Astrocyte (in vitro differentiated cells and primary cell): ENCODE results near the gene CPHXL. TPM values are rescaled to one million over a fixed set of nuclear protein-coding genes. Genes with fewer than 3 reads are reported as not detected.
A peak's percentile ranks its signal among the peaks of the same experiment; 100 is the strongest.

Experiments
- DNase-seq: peaks from one replicate; pipeline ENCODE4 v3.0.0-alpha.2; 2010; ENCODE audit warnings: low read depth
- FAIRE-seq: peaks from 2 replicates; lab custom pipeline; 2011; peaks lifted over from hg19 to GRCh38; lab: Jason Lieb, UNC
- H2AFZ ChIP-seq: 2 replicates; pipeline ENCODE4 v1.6.0; 2012; ENCODE audit warnings: low read depth, low read length, inconsistent platforms
- H3K27ac ChIP-seq: 2 replicates; pipeline ENCODE4 v1.5.1; 2011; ENCODE audit warnings: low read depth, low read length, inconsistent platforms
- H3K27me3 ChIP-seq: 2 replicates; pipeline ENCODE4 v1.6.0; 2011; ENCODE audit warnings: low read length, inconsistent platforms; ENCODE audit not compliant: insufficient read depth
- H3K36me3 ChIP-seq: 2 replicates; pipeline ENCODE4 v1.5.1; 2011; ENCODE audit warnings: low read length, inconsistent platforms; ENCODE audit not compliant: insufficient read depth
- H3K4me1 ChIP-seq: 2 replicates; pipeline ENCODE4 v1.5.1; 2011; ENCODE audit warnings: low read length, inconsistent platforms; ENCODE audit not compliant: insufficient read depth
- H3K4me2 ChIP-seq: 2 replicates; pipeline ENCODE4 v1.6.0; 2012; ENCODE audit warnings: low read length, inconsistent platforms
- H3K4me3 ChIP-seq: 2 replicates; pipeline ENCODE4 v1.5.1; 2011; ENCODE audit warnings: low read depth, mild to moderate bottlenecking, low read length, inconsistent platforms; ENCODE audit not compliant: insufficient read depth
- H3K79me2 ChIP-seq: 2 replicates; pipeline ENCODE4 v1.6.0; 2012; ENCODE audit warnings: mild to moderate bottlenecking, low read length, inconsistent platforms; ENCODE audit not compliant: insufficient read depth
- H3K9ac ChIP-seq: 2 replicates; pipeline ENCODE4 v1.6.0; 2012; ENCODE audit warnings: mild to moderate bottlenecking, low read length, inconsistent platforms
- H3K9me3 ChIP-seq: 2 replicates; pipeline ENCODE4 v1.5.1; 2012; ENCODE audit warnings: low read depth, mild to moderate bottlenecking, low read length, inconsistent platforms; ENCODE audit not compliant: insufficient read depth
- H4K20me1 ChIP-seq: 2 replicates; pipeline ENCODE4 v1.6.0; 2012; ENCODE audit warnings: low read length, inconsistent platforms; ENCODE audit not compliant: insufficient read depth
- H3K27ac Mint-ChIP-seq: one replicate; pipeline ENCODE4 v1.8.0; 2021; ENCODE audit warnings: mild to moderate bottlenecking, mixed read lengths; ENCODE audit not compliant: unreplicated experiment
- H3K27me3 Mint-ChIP-seq: one replicate; pipeline ENCODE4 v1.8.0; 2021; ENCODE audit warnings: low read depth, mixed read lengths; ENCODE audit not compliant: unreplicated experiment
- H3K36me3 Mint-ChIP-seq: one replicate; pipeline ENCODE4 v1.8.0; 2021; ENCODE audit warnings: low read depth, mixed read lengths; ENCODE audit not compliant: unreplicated experiment
- H3K4me1 Mint-ChIP-seq: one replicate; pipeline ENCODE4 v1.8.0; 2021; ENCODE audit warnings: low read depth, mixed read lengths; ENCODE audit not compliant: unreplicated experiment
- H3K4me3 Mint-ChIP-seq: one replicate; pipeline ENCODE4 v1.8.0; 2021; ENCODE audit warnings: mild to moderate bottlenecking, moderate library complexity, mixed read lengths; ENCODE audit not compliant: unreplicated experiment
- H3K9me3 Mint-ChIP-seq: one replicate; pipeline ENCODE4 v1.8.0; 2021; ENCODE audit warnings: mild to moderate bottlenecking, mixed read lengths; ENCODE audit not compliant: unreplicated experiment
- EZH2 ChIP-seq: IDR thresholded peaks from 2 replicates; pipeline ENCODE4 v1.6.1; 2012; ENCODE audit warnings: mild to moderate bottlenecking, low read length, inconsistent platforms; ENCODE audit not compliant: insufficient read depth
- total RNA-seq: library from RNA; stranded (reverse); gene quantifications from 2 replicates; pipeline ENCODE4 v1.2.1, GENCODE V29; 2021
- TF ChIP-seq, protein P1 (sequence below): IDR thresholded peaks from 2 replicates; pipeline ENCODE4 v1.5.1; 2011; ENCODE audit warnings: low read depth, mild to moderate bottlenecking, inconsistent platforms, low read length, moderate library complexity; ENCODE audit not compliant: insufficient read depth

The CPHXL gene
- total RNA-seq, 1 donor from 2014 or later: not detected

GRCh38 chr16:75761108-75761507 lies 34.8 kb upstream of the CPHXL start:
- H3K79me2 ChIP-seq: no peaks in the 10 kb centered on the region
- Mint-ChIP-seq H3K27me3 (peaks cover 5% of the 10 kb centered on the region), H3K36me3 (no peaks in the 10 kb centered on the region), H3K27ac (no peak overlapping the region), H3K9me3 (peaks cover 8% of the 10 kb centered on the region), H3K4me3 (no peak overlapping the region), H3K4me1 (peaks cover 3% of the 10 kb centered on the region)
- no peaks in the 10 kb centered on the region for H3K36me3 ChIP-seq
- no peaks in the 10 kb centered on the region for H3K27me3 ChIP-seq
- DNase-seq (peak; percentile 14), FAIRE-seq (no peak)
- no peak overlapping the region for H2AFZ ChIP-seq
- no peak overlapping the region for H3K9ac ChIP-seq
- no peaks in the 10 kb centered on the region for H4K20me1 ChIP-seq
- no peak overlapping the region for H3K4me3 ChIP-seq
- H3K27ac ChIP-seq: no peak overlapping the region
- no peaks in the 10 kb centered on the region for H3K4me1 ChIP-seq
- no peaks in the 10 kb centered on the region for H3K9me3 ChIP-seq
- no peak for TF ChIP-seq EZH2
- TF ChIP-seq, protein P1, sequence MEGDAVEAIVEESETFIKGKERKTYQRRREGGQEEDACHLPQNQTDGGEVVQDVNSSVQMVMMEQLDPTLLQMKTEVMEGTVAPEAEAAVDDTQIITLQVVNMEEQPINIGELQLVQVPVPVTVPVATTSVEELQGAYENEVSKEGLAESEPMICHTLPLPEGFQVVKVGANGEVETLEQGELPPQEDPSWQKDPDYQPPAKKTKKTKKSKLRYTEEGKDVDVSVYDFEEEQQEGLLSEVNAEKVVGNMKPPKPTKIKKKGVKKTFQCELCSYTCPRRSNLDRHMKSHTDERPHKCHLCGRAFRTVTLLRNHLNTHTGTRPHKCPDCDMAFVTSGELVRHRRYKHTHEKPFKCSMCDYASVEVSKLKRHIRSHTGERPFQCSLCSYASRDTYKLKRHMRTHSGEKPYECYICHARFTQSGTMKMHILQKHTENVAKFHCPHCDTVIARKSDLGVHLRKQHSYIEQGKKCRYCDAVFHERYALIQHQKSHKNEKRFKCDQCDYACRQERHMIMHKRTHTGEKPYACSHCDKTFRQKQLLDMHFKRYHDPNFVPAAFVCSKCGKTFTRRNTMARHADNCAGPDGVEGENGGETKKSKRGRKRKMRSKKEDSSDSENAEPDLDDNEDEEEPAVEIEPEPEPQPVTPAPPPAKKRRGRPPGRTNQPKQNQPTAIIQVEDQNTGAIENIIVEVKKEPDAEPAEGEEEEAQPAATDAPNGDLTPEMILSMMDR: no peak
- no peak overlapping the region for H3K4me2 ChIP-seq

DNA sequence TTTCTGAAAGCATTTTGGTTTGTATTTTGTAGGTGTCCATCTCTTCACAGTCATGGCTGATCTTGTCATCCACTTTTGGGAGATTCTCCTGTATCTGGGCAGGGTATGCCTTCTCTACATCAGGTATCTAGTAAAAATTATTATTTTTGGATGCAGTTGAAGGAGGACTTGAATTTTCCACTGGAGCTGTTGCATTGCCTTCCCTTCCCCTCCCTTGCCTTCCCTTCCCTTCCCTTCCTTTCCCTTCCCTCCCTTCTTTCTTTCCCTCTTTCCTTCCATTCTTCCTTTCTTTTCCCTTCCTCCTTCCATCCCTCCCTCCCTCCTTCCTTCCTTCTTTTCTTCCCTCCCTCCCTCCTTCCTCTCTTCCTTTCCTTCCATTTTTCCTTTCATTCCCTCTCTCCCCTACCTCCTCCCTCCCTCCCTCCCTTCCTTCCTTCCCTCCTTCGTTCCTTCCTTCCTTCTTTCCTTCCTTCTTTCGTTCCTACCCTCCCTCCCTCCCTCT lies 33.8 kb upstream of the CPHXL start:
- H3K4me1 Mint-ChIP-seq: peaks cover 3% of the 10 kb centered on the region
- no peaks in the 10 kb centered on the region for H3K4me1 ChIP-seq
- TF ChIP-seq, protein P1: no peak
- no peak for TF ChIP-seq EZH2
- H3K27ac ChIP-seq: no peak overlapping the region
- H3K79me2 ChIP-seq: no peaks in the 10 kb centered on the region
- peaks cover 8% of the 10 kb centered on the region for H3K9me3 Mint-ChIP-seq
- no peak overlapping the region for H3K27ac Mint-ChIP-seq
- H3K27me3 ChIP-seq: no peaks in the 10 kb centered on the region
- no peak overlapping the region for H3K9ac ChIP-seq
- H3K27me3 Mint-ChIP-seq: peaks cover 5% of the 10 kb centered on the region
- DNase-seq (no peak), FAIRE-seq (no peak)
- H3K36me3 Mint-ChIP-seq: no peaks in the 10 kb centered on the region
- H3K4me2 ChIP-seq: no peak overlapping the region
- no peak overlapping the region for H2AFZ ChIP-seq
- no peaks in the 10 kb centered on the region for H4K20me1 ChIP-seq
- no peaks in the 10 kb centered on the region for H3K36me3 ChIP-seq
- no peaks in the 10 kb centered on the region for H3K9me3 ChIP-seq
- no peak overlapping the region for H3K4me3 Mint-ChIP-seq
- no peak overlapping the region for H3K4me3 ChIP-seq

GRCh38 chr16:75758215-75758614 lies 31.9 kb upstream of the CPHXL start:
- Mint-ChIP-seq H3K36me3 (no peaks in the 10 kb centered on the region), H3K4me3 (no peak overlapping the region), H3K27me3 (peaks cover 5% of the 10 kb centered on the region), H3K27ac (no peak overlapping the region), H3K4me1 (peaks cover 3% of the 10 kb centered on the region), H3K9me3 (peaks cover 8% of the 10 kb centered on the region)
- Histone ChIP-seq H3K9ac (no peak overlapping the region), H3K4me1 (no peaks in the 10 kb centered on the region), H3K27me3 (no peaks in the 10 kb centered on the region), H3K9me3 (no peaks in the 10 kb centered on the region), H3K36me3 (no peaks in the 10 kb centered on the region), H3K79me2 (no peaks in the 10 kb centered on the region), H3K4me3 (no peak overlapping the region), H3K4me2 (no peak overlapping the region), H4K20me1 (no peaks in the 10 kb centered on the region), H2AFZ (no peak overlapping the region), H3K27ac (no peak overlapping the region)
- FAIRE-seq (no peak), DNase-seq (peak; percentile 79)
- TF ChIP-seq EZH2: no peak
- TF ChIP-seq, protein P1: no peak
